Endothelial cell of umbilical vein (primary cell): ENCODE measurements around the gene NBPF11.
"Not testable (repeated sequence)": the region's sequence is repeated elsewhere in the genome, so short reads cannot be mapped to it uniquely, and the experiment has no call there.

Experiments used
- CTCF ChIP-seq, 2 donors: IDR thresholded peaks; 1 replicate in 1 of 2; 2 replicates in 1 of 2; pipeline ENCODE4 v1.5.1; 2011; ENCODE audit warnings: low read length in 2 of 2, mild to moderate bottlenecking in 2 of 2, moderate library complexity in 2 of 2, control low read depth in 1 of 2, inconsistent platforms in 1 of 2, low read depth in 1 of 2; ENCODE audit not compliant: insufficient read depth in 1 of 2; ENCODE audit errors: extremely low read depth in 1 of 2
- EZH2 ChIP-seq: IDR thresholded peaks from 2 replicates; pipeline ENCODE4 v1.6.1; 2012; ENCODE audit warnings: borderline replicate concordance, low read depth, mild to moderate bottlenecking, moderate library complexity, low read length, inconsistent platforms; ENCODE audit not compliant: severe bottlenecking
- JUN ChIP-seq: IDR thresholded peaks from 2 replicates; pipeline ENCODE4 v1.6.1; 2011; ENCODE audit warnings: borderline replicate concordance, low read depth; ENCODE audit not compliant: insufficient read length, insufficient read depth
- MYC ChIP-seq: IDR thresholded peaks from one replicate; pipeline ENCODE4 v1.6.1; 2011; ENCODE audit warnings: mild to moderate bottlenecking, low read depth, low read length
- POLR2A ChIP-seq: IDR thresholded peaks from 2 replicates; pipeline ENCODE4 v1.6.1; 2012; ENCODE audit warnings: low read depth, mild to moderate bottlenecking, control low read depth, low read length
- POLR2AphosphoS5 ChIP-seq: IDR thresholded peaks from 2 replicates; pipeline ENCODE4 v1.6.1; 2012; ENCODE audit warnings: low read depth, mild to moderate bottlenecking, control low read depth, low read length, moderate library complexity; ENCODE audit not compliant: insufficient read depth

GRCh38 chr1:148155494-148156275 is 3.6 kb upstream of the NBPF11 start:
- TF ChIP-seq CTCF (IDR thresholded peaks at IDR 0.05; ENCODE audit: extremely low read depth in 1 of 2, insufficient read depth in 1 of 2, low read depth in 1 of 2, low read length in 2 of 2); POLR2AphosphoS5; POLR2A; MYC; EZH2; JUN: not testable (repeated sequence)
